GM12875 (cell line): ENCODE results near the gene TTLL10.

Source experiments
- H3K4me3 ChIP-seq: one replicate; pipeline ENCODE4 v1.5.1; 2011; ENCODE audit warnings: low read depth, low read length, control low read depth
- CTCF ChIP-seq: IDR thresholded peaks from 2 replicates; pipeline ENCODE4 v1.5.1; 2011; ENCODE audit warnings: low read depth, mild to moderate bottlenecking, control low read depth, inconsistent platforms, low read length, moderate library complexity, borderline replicate concordance; ENCODE audit not compliant: insufficient read depth

TTLL10 gene

DNA sequence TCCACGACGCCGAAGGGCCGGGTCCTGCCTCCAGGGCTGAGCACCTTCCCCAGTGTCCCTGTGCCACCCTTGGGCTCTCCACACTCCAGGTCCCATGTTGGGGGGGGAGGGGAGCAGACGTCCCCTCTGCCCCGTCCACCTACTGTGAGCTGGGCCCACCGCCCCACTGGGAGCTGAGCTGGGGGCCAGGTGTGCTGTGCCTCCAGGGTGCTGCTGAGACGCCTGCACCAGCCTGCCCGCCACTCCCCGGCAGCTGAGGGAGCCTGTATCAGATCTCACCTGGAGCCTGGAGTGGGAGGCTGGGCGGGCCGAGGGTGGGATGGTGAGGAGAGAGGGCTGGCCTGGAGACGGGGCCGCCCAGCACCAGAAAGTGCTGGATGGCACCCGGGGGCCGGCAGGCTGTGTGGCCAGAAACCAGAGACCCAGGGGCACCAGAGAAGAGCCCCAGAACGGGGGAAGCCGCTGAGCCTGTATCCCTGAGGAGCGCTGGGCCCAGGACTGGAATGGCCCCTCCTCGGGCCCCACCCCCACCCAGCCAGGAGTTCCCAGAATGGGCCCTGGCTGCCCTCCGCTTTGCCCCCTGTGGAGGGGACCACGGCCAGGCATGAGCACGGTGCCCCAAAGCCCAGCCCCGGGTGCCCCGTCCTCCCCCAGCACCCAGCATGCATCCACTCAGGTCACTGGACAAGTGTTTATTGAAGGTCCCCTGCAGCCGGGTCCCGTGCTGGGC is 29.3 kb downstream of the TTLL10 start:
- TF ChIP-seq CTCF: no peak
- no peak overlapping the region for H3K4me3 ChIP-seq

DNA sequence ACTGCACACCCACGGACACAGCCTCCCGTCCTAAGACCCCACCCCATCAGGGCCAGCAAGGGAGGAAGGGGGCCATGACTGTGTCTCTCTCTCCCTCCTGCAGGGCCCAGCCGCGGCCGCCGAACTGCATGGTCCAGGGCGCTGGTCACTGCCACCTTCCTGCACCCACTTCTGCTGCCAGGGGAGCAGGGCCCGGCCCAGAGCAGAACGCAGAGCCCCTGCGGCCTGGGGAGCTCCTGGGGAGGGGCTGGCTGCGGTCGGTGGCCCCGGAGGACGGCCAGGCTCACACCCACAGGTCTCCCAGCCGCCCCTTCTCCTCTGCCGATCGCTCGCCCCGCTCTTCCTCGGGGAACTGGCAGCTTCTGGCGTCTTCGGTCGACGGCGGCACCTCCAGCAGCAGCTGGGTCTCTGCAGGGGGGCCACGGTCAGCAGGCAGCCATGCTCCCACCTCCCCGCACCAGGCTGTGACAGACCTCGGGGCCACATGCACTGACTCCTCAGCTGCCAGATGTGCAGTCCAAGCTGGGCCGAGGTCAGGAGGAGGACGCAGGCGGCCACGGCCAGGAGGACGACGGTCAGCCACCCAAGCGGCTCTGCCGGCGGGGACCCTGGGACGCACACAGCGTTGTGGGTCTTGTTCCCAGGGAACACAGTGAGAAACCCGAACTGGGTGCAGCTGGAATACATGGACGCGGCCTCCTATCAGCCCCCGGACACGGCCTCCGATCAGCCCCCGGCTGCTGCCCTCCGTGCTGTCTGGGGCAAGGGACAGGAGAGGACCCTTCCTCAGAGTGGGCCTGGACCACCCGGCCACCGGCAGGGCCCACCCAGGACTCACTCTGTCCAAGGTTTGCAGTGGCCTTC is 30.1 kb downstream of the TTLL10 start:
- no peak for TF ChIP-seq CTCF
- no peak overlapping the region for H3K4me3 ChIP-seq

GRCh38 chr1:1204425-1204920 is 30.8 kb downstream of the TTLL10 start:
- TF ChIP-seq CTCF: no peak
- no peak overlapping the region for H3K4me3 ChIP-seq

GRCh38 chr1:1204998-1205768 is 31.5 kb downstream of the TTLL10 start:
- TF ChIP-seq CTCF: no peak
- H3K4me3 ChIP-seq: no peak overlapping the region

DNA sequence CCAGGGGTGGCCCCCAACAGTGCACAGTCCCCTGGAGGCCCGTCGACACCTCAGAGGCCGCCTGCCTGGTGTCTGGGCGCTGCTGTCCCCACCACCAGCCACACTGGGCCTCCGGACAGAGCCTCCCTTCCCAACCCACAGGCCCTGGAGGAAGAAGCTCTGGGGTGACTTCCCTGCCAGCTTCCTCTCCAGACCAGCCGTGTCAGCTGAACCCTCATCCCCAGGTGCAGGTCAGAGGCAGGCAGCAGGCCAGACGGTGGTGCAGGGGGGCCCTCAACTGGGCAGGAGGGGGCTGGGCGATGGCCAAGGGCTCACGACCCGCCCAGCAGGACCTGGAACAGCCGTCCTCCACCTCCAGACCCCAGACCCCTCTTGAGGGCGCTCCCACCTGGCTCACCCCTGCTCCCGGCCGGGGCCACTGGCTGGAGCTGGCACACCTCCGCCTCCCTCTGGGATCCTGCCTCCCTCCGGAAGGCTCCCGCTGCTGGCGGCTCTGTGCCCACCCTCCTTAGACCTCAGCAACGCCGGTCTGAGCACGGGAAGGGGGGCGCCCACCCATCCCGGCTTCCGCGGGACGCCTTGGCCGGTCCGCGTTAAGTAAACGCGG is 32.2 kb downstream of the TTLL10 start:
- no peak for TF ChIP-seq CTCF
- peak overlapping the region; percentile 26 for H3K4me3 ChIP-seq

- peak within 1 kb of the TSS; percentile 26 for H3K4me3 ChIP-seq
- no peak for TF ChIP-seq CTCF
Observed at GRCh38 chr1:1206376-1206965, 32.8 kb downstream of the TTLL10 start, which contains the start of gene TNFRSF18. TNFRSF18 (minus strand) TSS chr1:1206592; CDS start chr1:1206571, 21 bp downstream.
